ENCODE results near the gene LRRD1.
"Not testable (repeated sequence)": the region's sequence is repeated elsewhere in the genome, so short reads cannot be mapped to it uniquely, and the experiment has no call there.

The LRRD1 gene

DNA sequence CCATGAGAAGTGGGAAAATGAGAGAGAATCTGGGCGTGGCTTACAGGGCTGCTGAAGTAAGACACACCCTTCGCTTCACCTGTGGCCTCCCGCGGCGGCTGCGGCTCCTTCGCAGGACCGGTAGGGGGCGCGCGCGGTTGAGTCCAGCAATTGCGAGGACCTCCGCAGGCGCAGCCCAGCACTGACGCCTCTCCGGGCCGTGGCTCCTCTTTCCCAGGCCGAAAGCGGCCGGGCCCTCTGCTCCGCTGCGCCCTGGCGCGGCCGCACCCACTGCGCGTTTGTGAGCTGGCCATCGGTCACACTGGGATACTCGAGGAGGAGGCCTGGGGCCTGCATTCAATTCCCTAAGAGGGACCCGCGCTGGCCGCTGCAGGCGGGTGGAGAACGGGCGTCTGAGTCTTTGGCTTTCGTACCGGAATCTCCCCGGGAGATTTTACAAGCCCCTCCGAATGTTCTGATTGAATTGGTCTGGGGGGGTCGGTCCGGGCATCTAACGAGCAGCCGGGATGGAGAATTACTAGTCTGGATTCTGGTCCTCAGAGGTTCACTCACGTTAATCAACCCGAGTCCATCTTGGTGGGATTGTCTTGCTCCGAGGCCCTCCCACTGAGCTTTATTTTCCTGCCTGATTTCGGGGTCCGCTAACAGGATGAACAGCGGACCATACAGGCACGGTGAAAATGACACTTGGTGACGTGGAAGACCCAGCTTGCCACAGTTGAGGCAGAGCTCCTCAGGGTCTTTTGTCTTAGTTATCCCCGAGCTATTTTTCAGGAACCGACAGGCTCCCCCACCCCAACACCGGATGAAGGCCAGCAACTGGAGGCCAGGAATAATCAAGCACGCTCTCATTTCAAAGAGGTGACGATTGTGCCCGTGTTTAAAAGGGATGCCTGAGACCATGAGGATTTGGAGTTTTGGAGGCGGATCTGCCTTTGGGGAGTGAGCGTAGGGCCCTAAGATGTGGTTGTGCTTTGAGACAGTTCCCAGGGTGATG lies at the start of gene LRRD1:
LRRD1 (minus strand) TSS at position 215 of the 997 bp plus-strand sequence. CDS start 13,940 bp downstream, outside the sequence.
- peak; percentile 92 to 95 for DNase-seq

DNA sequence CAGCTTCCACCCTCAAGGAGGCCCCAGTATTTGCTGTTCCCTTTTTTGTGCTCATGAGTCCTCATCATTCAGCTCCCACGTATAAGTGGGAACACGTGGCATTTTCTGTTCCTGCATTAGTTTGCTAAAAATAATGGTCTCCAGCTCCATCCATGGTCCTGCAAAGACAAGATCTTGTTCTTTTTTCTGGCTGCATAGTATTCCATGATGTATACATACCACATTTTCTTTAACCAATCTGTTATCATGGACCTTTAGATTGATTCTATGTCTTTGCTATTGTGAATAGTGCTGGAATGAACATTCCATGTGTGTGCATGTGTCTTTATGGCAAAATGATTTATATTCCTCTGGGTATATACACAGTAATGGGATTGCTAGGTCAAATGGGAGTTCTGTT lies 49.8 kb upstream of the LRRD1 start:
- no peak for DNase-seq

- DNase-seq = no peak
Observed at GRCh38 chr7:92228100-92228499, 49.2 kb upstream of the LRRD1 start.

DNA sequence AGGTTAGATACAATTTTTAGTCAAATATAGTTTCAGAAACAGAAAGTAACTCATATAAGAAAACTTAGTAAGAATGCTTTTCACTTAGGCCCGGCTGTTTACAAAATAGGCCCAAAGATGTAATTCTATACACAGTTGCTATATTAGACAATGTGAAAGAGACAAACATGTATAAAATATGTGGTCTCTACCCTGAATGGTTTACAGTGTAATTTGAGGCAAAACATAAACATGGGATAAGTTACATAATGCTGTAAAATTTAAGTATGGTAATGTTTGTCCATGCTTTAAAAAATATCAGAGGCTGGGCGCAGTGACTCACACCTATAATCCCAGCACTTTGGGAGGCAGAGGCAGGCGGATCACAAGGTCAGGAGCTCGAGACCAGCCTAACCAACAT lies 48.0 kb upstream of the LRRD1 start:
- DNase-seq = no peak

- no peak for DNase-seq
Observed at GRCh38 chr7:92221766-92222165, 42.8 kb upstream of the LRRD1 start.

DNA sequence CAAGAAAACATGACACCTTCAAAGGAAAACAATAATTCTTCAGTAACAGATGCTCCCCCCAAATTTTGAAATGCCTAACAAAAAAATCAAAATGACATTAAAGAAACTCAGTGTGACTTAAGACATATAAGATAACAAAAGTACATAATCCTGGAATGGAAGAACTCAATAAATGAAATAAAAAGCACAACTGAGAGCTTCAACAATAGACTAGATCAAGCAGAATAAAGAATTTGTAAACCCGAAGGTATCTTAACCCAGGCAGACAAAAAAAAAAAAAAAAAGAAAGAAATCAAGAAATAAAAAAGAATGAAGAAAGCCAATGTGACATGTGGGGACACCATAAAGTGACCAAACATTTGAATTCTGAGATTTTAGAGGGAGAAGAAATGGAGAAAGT lies 27.7 kb upstream of the LRRD1 start:
- no peak for DNase-seq

DNA sequence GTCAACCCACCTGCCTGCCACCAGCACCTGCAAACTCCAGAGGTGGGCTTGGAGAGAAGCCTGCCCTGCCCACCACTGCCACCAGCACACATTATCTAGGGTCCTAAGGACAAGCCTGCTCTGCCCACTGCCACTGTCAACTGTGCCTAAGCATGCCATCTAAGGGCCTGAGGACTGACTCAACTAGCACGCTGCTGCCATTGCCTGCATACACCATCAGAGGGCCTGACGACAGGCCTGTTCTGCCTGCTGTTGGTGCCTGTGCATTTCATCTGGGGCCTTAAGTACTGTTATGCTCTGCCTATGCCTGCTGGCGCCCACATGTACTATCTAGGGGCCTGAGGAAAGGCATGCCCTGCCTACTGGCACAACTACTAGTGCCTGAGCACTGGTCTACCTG lies 27.0 kb upstream of the LRRD1 start:
- DNase-seq = no peak

- no peak for DNase-seq
Observed at GRCh38 chr7:92200791-92201190, 21.8 kb upstream of the LRRD1 start.

- no peak for DNase-seq
Observed at GRCh38 chr7:92192326-92192725, 13.4 kb upstream of the LRRD1 start.

DNA sequence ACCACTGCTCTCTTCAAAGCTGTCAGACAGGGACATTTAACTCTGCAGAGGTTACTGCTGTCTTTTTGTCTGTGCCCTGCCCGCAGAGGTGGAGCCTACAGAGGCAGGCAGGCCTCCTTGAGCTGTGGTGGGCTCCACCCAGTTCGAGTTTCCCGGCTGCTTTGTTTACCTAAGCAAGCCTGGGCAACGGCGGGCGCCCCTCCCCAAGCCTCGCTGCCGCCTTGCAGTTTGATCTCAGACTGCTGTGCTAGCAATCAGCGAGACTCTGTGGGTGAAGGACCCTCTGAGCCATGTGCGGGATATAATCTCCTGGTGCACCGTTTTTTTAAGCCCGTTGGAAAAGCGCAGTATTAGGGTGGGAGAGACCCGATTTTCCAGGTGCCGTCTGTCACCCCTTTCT lies 10.3 kb upstream of the LRRD1 start:
- not testable (repeated sequence) for DNase-seq

GRCh38 chr7:92184294-92184693 lies 5.4 kb upstream of the LRRD1 start:
- DNase-seq = not testable (repeated sequence)

- DNase-seq = no peak
Observed at GRCh38 chr7:92177362-92177761, 1.6 kb downstream of the LRRD1 start.

DNA sequence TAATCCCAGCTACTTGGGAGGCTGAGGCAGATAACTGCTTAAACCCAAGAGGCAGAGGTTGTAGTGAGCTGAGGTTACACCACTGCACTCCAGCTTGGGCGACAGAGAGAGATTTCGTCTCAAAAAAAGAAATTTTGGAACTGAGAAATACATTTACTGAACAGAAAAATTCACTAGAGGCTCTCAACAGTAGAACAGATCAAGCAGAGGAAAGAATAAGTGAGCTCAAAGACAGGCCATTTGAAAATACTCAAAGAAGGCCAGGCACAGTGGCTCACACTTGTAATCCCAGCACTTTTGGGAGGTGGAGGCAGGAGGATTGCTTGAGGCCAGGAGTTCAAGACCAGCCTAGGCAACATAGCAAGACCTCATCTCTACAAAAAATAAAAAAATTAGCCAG lies 9.4 kb downstream of the LRRD1 start:
- not testable (repeated sequence) for DNase-seq

GRCh38 chr7:92161271-92161670 lies 17.7 kb downstream of the LRRD1 start:
- DNase-seq = no peak

DNA sequence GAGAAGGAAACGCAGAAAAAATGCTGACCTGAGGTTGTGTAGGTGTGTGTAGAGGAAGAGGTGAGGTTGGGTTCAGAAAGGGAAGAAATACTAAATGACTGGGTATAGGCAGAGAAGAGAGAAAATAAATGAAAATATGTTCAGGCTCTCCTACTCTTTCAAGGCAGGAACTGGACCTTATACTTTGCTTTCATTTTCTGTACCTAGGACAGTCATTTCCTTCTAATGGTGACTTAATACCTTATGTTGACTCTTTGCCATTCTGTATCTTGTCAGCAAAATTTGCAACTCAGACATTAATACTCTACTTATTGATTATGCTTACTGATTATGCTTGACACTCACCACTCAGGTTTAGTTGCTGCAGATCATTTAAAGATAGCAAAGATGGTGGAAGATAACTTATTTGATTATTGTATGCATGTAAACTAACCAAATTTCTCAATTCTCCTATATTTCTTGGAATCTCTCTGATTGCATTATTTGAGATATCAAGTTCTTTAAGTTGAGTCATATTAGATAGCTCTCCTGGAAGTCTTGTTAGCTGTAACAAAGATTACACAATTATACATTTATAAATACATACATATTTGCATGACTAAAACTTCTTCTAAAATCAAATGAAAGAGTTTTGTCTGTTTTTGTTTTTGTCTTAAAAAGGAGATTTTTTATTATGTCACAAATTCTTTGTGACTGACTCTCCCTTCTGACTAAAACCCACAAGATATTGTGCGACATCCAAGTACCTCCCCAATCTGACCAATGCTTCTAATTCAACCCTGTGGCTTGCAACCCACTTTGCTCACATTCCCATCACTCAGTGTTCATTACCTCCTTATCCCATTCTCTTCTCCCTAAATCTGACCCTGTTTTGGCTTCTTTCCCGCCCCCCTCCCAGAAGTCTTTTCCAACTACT lies 20.0 kb downstream of the LRRD1 start:
- no peak for DNase-seq

GRCh38 chr7:92156990-92157389 lies 22.0 kb downstream of the LRRD1 start:
- DNase-seq = no peak

- no peak for DNase-seq
Observed at GRCh38 chr7:92155108-92155739, 23.7 kb downstream of the LRRD1 start.

DNA sequence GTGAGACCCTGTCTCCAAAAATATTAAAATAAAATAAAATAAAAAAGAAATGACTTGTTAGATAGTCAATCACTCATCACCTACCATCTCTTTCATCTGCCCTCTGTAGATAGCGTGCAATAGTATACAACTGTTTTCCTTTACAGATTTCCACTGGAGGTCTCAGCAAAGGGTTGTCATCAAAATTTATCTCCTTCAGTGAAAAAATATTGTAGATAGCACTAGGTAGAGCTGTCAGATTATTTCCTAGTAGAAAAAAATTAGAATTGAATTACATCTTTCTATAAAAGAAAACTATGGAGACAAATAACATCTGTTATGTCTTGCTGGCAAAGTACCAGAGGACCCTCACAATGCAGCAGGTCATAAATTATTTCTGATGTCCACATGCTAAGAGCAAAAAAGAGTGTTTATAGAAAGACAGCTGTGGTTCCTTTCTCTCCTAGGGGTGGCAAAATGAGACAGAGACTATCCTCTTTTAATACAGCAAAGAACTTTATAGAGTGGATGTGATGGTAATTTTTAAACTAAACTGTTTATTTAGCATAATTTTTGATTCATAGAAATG lies 28.4 kb downstream of the LRRD1 start:
- no peak for DNase-seq

GRCh38 chr7:92149736-92150239 lies 29.2 kb downstream of the LRRD1 start:
- DNase-seq = no peak

DNA sequence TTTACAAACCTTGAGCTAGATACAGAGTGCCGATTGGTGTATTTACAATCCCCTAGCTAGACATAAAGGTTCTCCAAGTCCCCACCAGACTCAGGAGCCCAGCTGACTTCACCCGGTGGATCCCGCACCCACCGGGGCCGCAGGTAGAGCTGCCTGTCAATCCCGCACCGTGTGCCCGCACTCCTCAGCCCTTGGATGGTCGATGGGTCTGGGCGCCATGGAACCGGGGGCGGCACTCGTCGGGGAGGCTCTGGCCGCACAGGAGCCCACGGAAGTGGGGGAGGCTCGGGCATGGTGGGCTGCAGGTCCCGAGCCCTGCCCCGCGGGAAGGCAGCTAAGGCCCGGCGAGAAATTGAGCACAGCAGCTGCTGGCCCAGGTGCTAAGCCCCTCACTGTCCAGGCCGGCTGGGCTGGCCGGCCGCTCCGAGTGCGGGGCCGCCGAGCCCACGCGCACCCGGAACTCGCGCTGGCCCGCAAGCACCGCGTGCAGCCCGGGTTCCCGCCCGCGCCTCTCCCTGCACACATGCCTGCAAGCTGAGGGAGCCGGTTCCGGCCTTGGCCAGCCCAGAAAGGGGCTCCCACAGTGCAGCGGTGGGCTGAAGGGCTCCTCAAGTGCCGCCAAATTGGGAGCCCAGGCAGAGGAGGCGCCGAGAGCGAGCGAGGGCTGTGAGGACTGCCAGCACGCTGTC lies 35.6 kb downstream of the LRRD1 start:
- DNase-seq = not testable (repeated sequence)

GRCh38 chr7:92142791-92143190 lies 36.2 kb downstream of the LRRD1 start:
- not testable (repeated sequence) for DNase-seq

- no peak for DNase-seq
Observed at GRCh38 chr7:92141161-92141560, 37.8 kb downstream of the LRRD1 start.

Data from activated CD4-positive, alpha-beta T cell treated with anti-CD3 and anti-CD28 coated beads, Interleukin-2, amount 50 U/mL, for 48 hours (primary cell).